Fibroblast of lung (primary cell): ENCODE data around the gene BCAS3. TPM values are rescaled to one million over a fixed set of nuclear protein-coding genes. Genes with fewer than 3 reads are reported as not detected.

Source experiments
- DNase-seq, 2 donors: peaks; one replicate each; pipeline versions ENCODE4 v3.0.0 to v3.0.0-alpha.2; 2010; ENCODE audit warnings: low read depth in 2 of 2
- H2AFZ ChIP-seq: 2 replicates; pipeline ENCODE4 v1.5.1; 2012; ENCODE audit warnings: low read length, control low read depth, inconsistent platforms
- H3K27ac ChIP-seq: 2 replicates; pipeline ENCODE4 v1.5.1; 2011; ENCODE audit warnings: low read length, control low read depth; ENCODE audit not compliant: insufficient read depth
- H3K27me3 ChIP-seq: 2 replicates; pipeline ENCODE4 v1.5.1; 2011; ENCODE audit warnings: mild to moderate bottlenecking, low read length; ENCODE audit not compliant: control insufficient read depth, insufficient read depth
- H3K36me3 ChIP-seq: 2 replicates; pipeline ENCODE4 v1.5.1; 2011; ENCODE audit warnings: low read length; ENCODE audit not compliant: control insufficient read depth, insufficient read depth
- H3K4me1 ChIP-seq: 2 replicates; pipeline ENCODE4 v1.5.1; 2011; ENCODE audit warnings: low read length; ENCODE audit not compliant: control insufficient read depth, insufficient read depth; ENCODE audit errors: extremely low read depth
- H3K4me2 ChIP-seq: 2 replicates; pipeline ENCODE4 v1.5.1; 2011; ENCODE audit warnings: low read length, control low read depth; ENCODE audit not compliant: insufficient read depth; ENCODE audit errors: extremely low read depth
- H3K4me3 ChIP-seq, 4 experiments: fragments of 200-600 bp in 1 of 4; sonication (generic) in 1 of 4; replicated peaks in 1 of 4; 2 replicates each; pipeline ENCODE4 v1.5.1; 2011 to 2016; ENCODE audit warnings: low read length in 4 of 4, low read depth in 3 of 4, mild to moderate bottlenecking in 3 of 4, control low read depth in 2 of 4, inconsistent platforms in 1 of 4, mixed read lengths in 1 of 4; ENCODE audit not compliant: insufficient read depth in 1 of 4; ENCODE audit errors: control extremely low read depth in 1 of 4
- H3K79me2 ChIP-seq: 2 replicates; pipeline ENCODE4 v1.5.1; 2012; ENCODE audit warnings: mild to moderate bottlenecking, low read length, inconsistent platforms; ENCODE audit not compliant: control insufficient read depth, insufficient read depth
- H3K9ac ChIP-seq: 2 replicates; pipeline ENCODE4 v1.5.1; 2011; ENCODE audit warnings: mild to moderate bottlenecking, low read length, control low read depth; ENCODE audit not compliant: insufficient read depth
- H3K9me3 ChIP-seq: 2 replicates; pipeline ENCODE4 v1.5.1; 2012; ENCODE audit warnings: low read depth, low read length; ENCODE audit not compliant: control insufficient read depth, insufficient read depth
- H4K20me1 ChIP-seq: 2 replicates; pipeline ENCODE4 v1.5.1; 2011; ENCODE audit warnings: low read length; ENCODE audit not compliant: control insufficient read depth, insufficient read depth; ENCODE audit errors: extremely low read depth
- CTCF ChIP-seq, 2 donors: IDR thresholded peaks in 1 of 2; conservative IDR thresholded peaks in 1 of 2; 1 replicate in 1 of 2; 2 replicates in 1 of 2; pipeline ENCODE4 v1.5.1; 2011 to 2012; ENCODE audit warnings: low read length in 2 of 2, control low read depth in 1 of 2, inconsistent platforms in 1 of 2, low read depth in 1 of 2, mild to moderate bottlenecking in 1 of 2
- EZH2 ChIP-seq: IDR thresholded peaks from 2 replicates; pipeline ENCODE4 v1.5.1; 2012; ENCODE audit warnings: low read length, control low read depth, mild to moderate bottlenecking; ENCODE audit errors: missing control alignments
- polyA plus RNA-seq, 2 donors: library from polyadenylated mRNA; depleted of rRNA in 1 of 2; stranded (reverse) in 1 of 2; unstranded in 1 of 2; fragments of >200 nt; gene quantifications; 2 replicates each; pipeline ENCODE4 v1.2.1, GENCODE V29; 2011 to 2012; ENCODE audit warnings: missing spikeins in 1 of 2
- total RNA-seq: library from RNA; depleted of rRNA; stranded (reverse); fragments of >200 nt; gene quantifications from 2 replicates; pipeline ENCODE4 v1.2.1, GENCODE V29; 2014

The BCAS3 gene
- total and polyA plus RNA-seq, 2 donors (not counting 1 experiment from before 2014, with no cell fraction given), result 9.9 to 43.6 TPM

GRCh38 chr17:60730273-60730672 lies 52.6 kb downstream of the BCAS3 start:
- no peak overlapping the region for H3K27ac ChIP-seq
- no peak overlapping the region for H3K4me3 ChIP-seq
- no peak for DNase-seq
- H3K36me3 ChIP-seq, result no peaks in the 10 kb centered on the region
- H3K79me2 ChIP-seq, result no peaks in the 10 kb centered on the region
- H3K4me2 ChIP-seq, result no peak overlapping the region
- no peaks in the 10 kb centered on the region for H3K27me3 ChIP-seq
- H3K9me3 ChIP-seq, result no peaks in the 10 kb centered on the region
- no peaks in the 10 kb centered on the region for H4K20me1 ChIP-seq
- H3K4me1 ChIP-seq, result no peaks in the 10 kb centered on the region
- H3K9ac ChIP-seq, result no peak overlapping the region
- no peak for TF ChIP-seq CTCF (conservative IDR thresholded peaks at IDR 0.05 in 1 of 2, IDR thresholded peaks at IDR 0.05 in 1 of 2; ENCODE audit: low read depth in 1 of 2, low read length in 2 of 2)
- no peak for TF ChIP-seq EZH2
- H2AFZ ChIP-seq, result no peak overlapping the region

GRCh38 chr17:60738287-60738686 lies 60.6 kb downstream of the BCAS3 start:
- Histone ChIP-seq H3K4me3 (no peak overlapping the region), H3K4me1 (no peaks in the 10 kb centered on the region), H3K9me3 (no peaks in the 10 kb centered on the region), H3K36me3 (no peaks in the 10 kb centered on the region), H3K9ac (no peak overlapping the region), H3K27ac (no peak overlapping the region), H3K79me2 (no peaks in the 10 kb centered on the region), H4K20me1 (no peaks in the 10 kb centered on the region), H3K27me3 (no peaks in the 10 kb centered on the region), H3K4me2 (no peak overlapping the region), H2AFZ (no peak overlapping the region)
- no peak for TF ChIP-seq CTCF (conservative IDR thresholded peaks at IDR 0.05 in 1 of 2, IDR thresholded peaks at IDR 0.05 in 1 of 2; ENCODE audit: low read depth in 1 of 2, low read length in 2 of 2)
- no peak for DNase-seq

GRCh38 chr17:60740584-60740983 lies 62.9 kb downstream of the BCAS3 start:
- Histone ChIP-seq H3K4me3 (no peak overlapping the region), H3K27ac (no peak overlapping the region), H3K4me1 (no peaks in the 10 kb centered on the region), H3K9me3 (no peaks in the 10 kb centered on the region), H3K9ac (no peak overlapping the region), H3K27me3 (no peaks in the 10 kb centered on the region), H3K79me2 (no peaks in the 10 kb centered on the region), H3K36me3 (no peaks in the 10 kb centered on the region), H4K20me1 (no peaks in the 10 kb centered on the region), H3K4me2 (no peak overlapping the region), H2AFZ (no peak overlapping the region)
- no peak for TF ChIP-seq EZH2
- TF ChIP-seq CTCF (conservative IDR thresholded peaks at IDR 0.05 in 1 of 2, IDR thresholded peaks at IDR 0.05 in 1 of 2; ENCODE audit: low read depth in 1 of 2, low read length in 2 of 2), result no peak
- no peak for DNase-seq
